Tibial nerve (tissue), 3 donors: ENCODE results near the gene GLRA1.

Experiments
- POLR2A ChIP-seq, 2 donors: fragments of 450-650 bp; IDR thresholded peaks; one replicate each; pipeline ENCODE4 v1.6.1; 2017; ENCODE audit warnings: antibody characterized with exemption in 2 of 2, mild to moderate bottlenecking in 2 of 2, moderate library complexity in 2 of 2
- TF ChIP-seq, protein P1 (sequence below), 5 experiments: fragments of 200-600 bp in 3 of 5; fragments of 450-650 bp in 2 of 5; sonication (generic) in 3 of 5; IDR thresholded peaks; one replicate each; pipeline ENCODE4 v1.5.1; 2016 to 2019; ENCODE audit warnings: antibody characterized with exemption in 5 of 5, mild to moderate bottlenecking in 3 of 5, moderate library complexity in 2 of 5

DNA sequence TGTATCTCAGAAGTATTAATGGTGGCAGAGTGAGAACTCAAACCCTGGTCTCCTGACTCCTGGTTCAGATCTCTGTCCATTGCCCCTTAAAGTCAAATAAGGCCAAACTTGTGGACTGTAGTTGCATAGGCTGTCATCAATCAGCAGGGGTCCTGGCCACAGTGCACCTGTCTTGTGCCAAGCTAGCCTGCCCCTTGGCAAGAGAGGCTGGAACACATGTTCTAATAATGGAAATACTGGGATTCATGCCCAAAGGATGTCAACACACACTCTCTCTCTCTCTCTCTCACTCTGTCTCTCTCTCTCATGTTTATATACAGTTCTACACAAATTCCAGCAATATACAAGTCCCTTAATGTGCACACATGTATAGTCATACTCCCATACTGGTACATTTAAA, 44.3 kb downstream of the GLRA1 start:
- no peak for TF ChIP-seq POLR2A (IDR thresholded peaks at IDR 0.05)
- TF ChIP-seq, protein P1, sequence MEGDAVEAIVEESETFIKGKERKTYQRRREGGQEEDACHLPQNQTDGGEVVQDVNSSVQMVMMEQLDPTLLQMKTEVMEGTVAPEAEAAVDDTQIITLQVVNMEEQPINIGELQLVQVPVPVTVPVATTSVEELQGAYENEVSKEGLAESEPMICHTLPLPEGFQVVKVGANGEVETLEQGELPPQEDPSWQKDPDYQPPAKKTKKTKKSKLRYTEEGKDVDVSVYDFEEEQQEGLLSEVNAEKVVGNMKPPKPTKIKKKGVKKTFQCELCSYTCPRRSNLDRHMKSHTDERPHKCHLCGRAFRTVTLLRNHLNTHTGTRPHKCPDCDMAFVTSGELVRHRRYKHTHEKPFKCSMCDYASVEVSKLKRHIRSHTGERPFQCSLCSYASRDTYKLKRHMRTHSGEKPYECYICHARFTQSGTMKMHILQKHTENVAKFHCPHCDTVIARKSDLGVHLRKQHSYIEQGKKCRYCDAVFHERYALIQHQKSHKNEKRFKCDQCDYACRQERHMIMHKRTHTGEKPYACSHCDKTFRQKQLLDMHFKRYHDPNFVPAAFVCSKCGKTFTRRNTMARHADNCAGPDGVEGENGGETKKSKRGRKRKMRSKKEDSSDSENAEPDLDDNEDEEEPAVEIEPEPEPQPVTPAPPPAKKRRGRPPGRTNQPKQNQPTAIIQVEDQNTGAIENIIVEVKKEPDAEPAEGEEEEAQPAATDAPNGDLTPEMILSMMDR (IDR thresholded peaks at IDR 0.05) = no peak
